ENCODE results near the gene PROB1.
"Not testable (repeated sequence)": the region's sequence is repeated elsewhere in the genome, so short reads cannot be mapped to it uniquely, and the experiment has no call there.

PROB1 gene, protein sequence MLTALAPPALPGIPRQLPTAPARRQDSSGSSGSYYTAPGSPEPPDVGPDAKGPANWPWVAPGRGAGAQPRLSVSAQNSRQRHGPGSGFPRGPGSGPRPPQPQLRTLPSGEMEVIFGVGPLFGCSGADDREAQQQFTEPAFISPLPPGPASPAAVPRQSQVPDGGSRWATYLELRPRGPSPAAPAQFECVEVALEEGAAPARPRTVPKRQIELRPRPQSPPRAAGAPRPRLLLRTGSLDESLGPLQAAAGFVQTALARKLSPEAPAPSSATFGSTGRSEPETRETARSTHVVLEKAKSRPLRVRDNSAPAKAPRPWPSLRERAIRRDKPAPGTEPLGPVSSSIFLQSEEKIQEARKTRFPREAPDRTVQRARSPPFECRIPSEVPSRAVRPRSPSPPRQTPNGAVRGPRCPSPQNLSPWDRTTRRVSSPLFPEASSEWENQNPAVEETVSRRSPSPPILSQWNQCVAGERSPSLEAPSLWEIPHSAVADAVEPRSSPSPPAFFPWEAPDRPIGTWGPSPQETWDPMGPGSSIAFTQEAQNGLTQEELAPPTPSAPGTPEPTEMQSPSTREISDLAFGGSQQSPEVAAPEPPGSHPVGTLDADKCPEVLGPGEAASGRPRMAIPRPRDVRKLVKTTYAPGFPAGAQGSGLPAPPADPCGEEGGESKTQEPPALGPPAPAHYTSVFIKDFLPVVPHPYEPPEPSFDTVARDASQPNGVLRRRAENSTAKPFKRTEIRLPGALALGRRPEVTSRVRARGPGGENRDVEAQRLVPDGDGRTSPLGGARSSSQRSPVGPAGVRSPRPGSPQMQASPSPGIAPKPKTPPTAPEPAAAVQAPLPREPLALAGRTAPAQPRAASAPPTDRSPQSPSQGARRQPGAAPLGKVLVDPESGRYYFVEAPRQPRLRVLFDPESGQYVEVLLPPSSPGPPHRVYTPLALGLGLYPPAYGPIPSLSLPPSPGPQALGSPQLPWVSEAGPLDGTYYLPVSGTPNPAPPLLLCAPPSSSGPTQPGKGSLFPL

DNA sequence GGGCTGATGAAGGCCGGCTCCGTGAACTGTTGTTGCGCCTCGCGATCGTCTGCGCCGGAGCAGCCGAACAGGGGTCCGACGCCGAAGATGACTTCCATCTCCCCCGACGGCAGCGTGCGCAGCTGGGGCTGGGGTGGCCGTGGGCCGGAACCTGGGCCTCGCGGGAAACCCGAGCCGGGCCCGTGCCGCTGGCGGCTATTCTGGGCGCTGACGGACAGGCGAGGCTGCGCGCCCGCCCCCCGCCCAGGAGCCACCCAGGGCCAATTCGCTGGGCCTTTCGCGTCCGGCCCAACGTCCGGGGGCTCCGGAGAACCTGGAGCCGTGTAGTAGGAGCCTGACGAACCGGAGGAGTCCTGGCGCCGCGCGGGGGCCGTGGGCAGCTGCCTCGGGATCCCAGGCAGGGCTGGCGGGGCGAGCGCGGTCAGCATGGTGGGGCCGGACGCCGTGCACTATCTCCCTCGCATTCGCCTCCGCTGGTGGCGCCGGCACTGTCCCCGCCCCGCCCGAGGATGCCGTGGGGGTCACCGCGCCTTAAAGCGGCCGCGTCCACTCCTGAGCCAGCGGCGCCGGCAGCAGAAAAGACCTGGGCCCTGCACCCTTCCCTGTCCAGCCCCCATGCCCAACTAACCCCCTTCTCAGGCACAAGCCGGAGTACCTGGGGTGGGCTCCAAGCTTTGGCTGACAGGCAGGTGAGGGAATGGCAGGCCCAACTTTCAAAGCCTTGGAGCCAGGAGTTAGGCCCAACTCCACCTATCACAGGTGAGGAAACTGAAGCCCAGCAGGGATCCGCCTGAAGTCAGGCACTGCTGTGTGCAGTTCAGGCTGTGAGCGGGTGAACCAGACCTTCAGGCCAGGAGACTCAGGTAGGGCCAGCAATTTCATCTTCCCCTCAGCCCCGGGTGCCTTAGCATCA lies at the start of gene PROB1:
Gene PROB1 (minus strand): TSS at position 451 of the 913 bp plus-strand sequence. CDS start 23 bp downstream, at position 428.
- Mint-ChIP-seq H3K4me1 (ENCODE audit: low read depth) (peaks cover 25% of the 10 kb centered on the region), H3K27ac (no peak within 1 kb of the TSS), H3K27me3 (no peaks in the 10 kb centered on the region), H3K9me3 (ENCODE audit: low read depth) (no peaks in the 10 kb centered on the region), H3K4me3 (peak within 1 kb of the TSS; percentile 10), H3K36me3 (peaks cover 3% of the 10 kb centered on the region)

DNA sequence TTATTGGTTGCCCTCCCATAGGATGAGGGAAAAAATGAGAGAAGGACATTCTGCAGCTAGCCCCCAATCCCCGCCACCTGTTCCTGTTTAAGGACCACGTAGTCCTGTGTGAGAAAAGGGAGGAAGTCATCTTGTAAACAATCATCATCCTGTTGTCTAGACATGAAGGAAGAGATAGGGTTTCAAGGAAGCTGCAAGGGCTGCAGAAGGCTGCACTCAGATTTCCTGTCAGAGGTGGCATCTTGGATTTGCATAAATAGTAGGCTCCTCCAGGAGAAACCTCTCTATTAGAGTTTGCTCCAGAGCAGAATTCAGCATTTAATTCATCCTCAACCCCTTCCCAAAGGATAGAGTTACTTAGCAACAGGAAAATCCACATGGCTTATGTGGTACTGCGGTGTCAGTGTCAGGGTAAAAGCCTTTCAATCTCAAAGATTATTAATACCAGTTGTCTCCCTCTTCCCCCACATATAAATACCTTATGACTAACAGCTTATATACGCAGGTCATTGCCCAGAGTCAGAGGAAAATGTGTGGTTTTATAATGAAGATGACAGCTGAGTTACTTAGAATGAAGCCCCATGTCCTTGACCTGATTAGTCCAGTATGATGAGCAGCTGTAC lies 49.0 kb upstream of the PROB1 start:
- Mint-ChIP-seq H3K27me3 (no peaks in the 10 kb centered on the region), H3K9me3 (ENCODE audit: low read depth) (no peaks in the 10 kb centered on the region), H3K4me3 (no peak overlapping the region), H3K27ac (peak overlapping the region; percentile 18), H3K36me3 (no peaks in the 10 kb centered on the region), H3K4me1 (ENCODE audit: low read depth) (peaks cover 52% of the 10 kb centered on the region)

DNA sequence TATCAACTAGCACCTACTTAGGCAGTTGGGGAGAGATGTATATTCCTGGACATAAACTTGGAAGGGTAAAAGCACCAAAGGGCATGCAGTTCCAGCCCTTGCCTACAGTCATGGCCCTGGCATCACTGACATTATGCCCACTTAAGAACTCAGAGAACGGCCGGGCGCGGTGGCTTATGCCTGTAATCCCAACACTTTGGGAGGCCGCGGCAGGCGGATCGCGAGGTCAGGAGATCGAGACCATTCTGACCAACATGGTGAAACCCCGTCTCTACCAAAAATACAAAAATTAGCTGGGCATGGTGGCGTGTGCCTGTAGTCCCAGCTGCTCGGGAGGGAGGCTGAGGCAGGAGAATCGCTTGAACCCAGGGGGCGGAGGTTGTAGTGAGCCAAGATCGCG lies 45.5 kb upstream of the PROB1 start:
- H3K36me3 Mint-ChIP-seq; H3K27me3 Mint-ChIP-seq; H3K9me3 Mint-ChIP-seq (ENCODE audit: low read depth); H3K4me3 Mint-ChIP-seq; H3K27ac Mint-ChIP-seq: not testable (repeated sequence)
- H3K4me1 Mint-ChIP-seq (ENCODE audit: low read depth): peaks cover 40% of the 10 kb centered on the region

DNA sequence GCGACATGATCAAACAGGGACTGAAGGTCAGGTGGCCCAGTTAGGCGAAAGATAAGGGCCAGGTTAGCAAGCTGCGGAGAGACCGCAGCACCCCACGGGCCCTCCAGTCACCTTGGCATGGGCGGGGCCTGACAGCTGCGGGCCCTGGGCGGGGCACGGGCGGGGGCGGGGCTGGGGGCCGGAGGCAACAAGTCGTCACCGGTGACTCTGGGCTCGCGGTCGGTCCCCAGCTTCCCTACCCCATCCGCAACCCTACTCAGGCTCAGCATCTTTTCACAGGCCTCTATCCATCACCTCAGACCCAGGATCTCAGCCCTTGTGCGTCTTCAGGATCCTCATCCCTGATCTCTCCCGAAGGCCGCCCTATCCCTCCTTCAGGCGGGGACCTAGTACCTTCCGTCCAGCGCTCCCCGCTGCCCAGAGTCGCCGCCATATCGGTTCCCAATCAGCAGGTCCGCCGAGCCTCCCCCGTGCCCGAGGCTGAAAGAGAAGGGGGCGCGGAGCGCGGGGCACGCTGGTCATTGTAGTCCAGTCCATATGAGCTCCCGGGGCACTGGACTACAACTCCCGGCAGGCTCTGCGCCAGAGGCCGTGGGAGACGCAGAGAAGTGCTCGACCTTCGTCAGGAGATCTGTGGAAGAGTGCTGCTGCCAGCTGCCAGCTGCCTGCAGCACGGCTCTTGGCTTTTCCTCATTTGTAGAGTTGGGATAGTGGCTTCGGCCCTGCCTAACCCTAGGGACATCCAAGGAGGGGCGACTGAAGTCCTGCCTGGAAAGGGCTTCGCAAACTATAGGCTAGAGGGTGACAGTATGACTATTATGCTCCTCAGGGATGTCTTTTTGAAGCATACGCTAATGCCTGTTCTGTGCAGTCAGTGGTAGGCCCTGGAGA lies 44.4 kb upstream of the PROB1 start, which contains the start of gene DNAJC18:
Gene DNAJC18 (minus strand): TSS at position 513 of the 891 bp plus-strand sequence. CDS start 80 bp downstream, at position 433.
- H3K27ac Mint-ChIP-seq: peak within 1 kb of the TSS; percentile 99
- H3K36me3 Mint-ChIP-seq: peaks cover 4% of the 10 kb centered on the region
- no peaks in the 10 kb centered on the region for H3K27me3 Mint-ChIP-seq
- H3K9me3 Mint-ChIP-seq (ENCODE audit: low read depth): no peaks in the 10 kb centered on the region
- peak within 1 kb of the TSS; percentile 98 for H3K4me3 Mint-ChIP-seq
- peaks cover 39% of the 10 kb centered on the region for H3K4me1 Mint-ChIP-seq (ENCODE audit: low read depth)

DNA sequence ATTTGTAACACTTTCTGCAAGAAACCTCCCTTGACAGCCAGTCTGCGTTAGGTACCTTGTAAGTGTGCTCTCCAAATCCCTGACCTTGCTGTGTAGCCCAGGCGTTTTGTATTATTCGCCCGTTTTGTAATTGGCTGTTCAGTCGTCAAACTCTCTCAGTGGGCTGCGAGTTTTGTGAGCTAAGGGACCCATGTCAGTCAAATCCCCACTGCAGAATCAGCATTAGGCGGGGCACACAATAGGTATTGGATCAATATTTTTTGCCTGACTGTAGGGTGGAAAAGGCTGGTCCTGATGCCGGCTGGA lies 43.8 kb upstream of the PROB1 start:
- Mint-ChIP-seq H3K4me3 (peak overlapping the region; percentile 98), H3K27me3 (no peaks in the 10 kb centered on the region), H3K4me1 (ENCODE audit: low read depth) (peaks cover 33% of the 10 kb centered on the region), H3K27ac (peak overlapping the region; percentile 66), H3K9me3 (ENCODE audit: low read depth) (no peaks in the 10 kb centered on the region), H3K36me3 (peaks cover 4% of the 10 kb centered on the region)

DNA sequence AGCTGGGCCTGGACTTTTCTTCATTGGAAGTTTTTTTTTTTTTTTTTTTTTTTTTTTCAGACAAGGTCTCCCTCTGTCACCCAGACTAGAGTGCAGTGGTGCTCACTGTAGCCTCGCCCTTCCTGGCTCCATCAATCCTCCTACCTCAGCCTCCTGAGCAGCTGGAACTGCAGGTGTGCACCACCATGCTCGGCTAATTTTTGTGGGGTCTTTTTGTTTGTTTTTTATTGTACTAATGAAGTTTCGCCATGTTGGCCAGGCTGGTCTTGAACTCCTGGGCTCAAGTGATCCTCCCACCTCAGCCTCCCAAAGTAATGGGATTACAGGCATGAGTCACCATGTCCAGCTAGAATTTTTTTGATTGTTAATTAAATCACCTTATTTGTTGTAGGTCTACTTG lies 40.8 kb upstream of the PROB1 start:
- Mint-ChIP-seq H3K27ac (no peak overlapping the region), H3K4me3 (no peak overlapping the region), H3K36me3 (peaks cover 4% of the 10 kb centered on the region), H3K27me3 (no peaks in the 10 kb centered on the region), H3K4me1 (ENCODE audit: low read depth) (peaks cover 28% of the 10 kb centered on the region), H3K9me3 (ENCODE audit: low read depth) (no peaks in the 10 kb centered on the region)

DNA sequence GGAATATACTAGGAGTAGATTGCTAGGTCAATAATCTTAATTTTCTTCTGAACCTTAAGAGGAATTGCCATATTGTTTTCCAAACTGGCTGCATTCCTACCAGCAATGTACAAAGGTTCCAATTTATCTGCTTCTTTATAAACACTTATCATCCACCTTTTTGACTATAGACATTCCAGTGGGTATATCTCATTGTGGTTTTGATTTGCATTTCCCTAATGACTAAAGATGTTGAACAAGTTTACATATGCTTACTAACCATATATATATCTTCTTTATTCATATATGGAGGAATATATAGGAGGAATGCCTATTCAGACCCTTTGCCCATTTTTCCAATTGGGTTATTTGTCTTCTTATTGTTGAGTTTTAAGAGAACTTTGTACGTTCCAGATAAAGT lies 36.8 kb upstream of the PROB1 start:
- peaks cover 4% of the 10 kb centered on the region for H3K36me3 Mint-ChIP-seq
- H3K4me1 Mint-ChIP-seq (ENCODE audit: low read depth): peaks cover 15% of the 10 kb centered on the region
- no peak overlapping the region for H3K4me3 Mint-ChIP-seq
- no peaks in the 10 kb centered on the region for H3K27me3 Mint-ChIP-seq
- H3K27ac Mint-ChIP-seq: no peak overlapping the region
- H3K9me3 Mint-ChIP-seq (ENCODE audit: low read depth): no peaks in the 10 kb centered on the region

DNA sequence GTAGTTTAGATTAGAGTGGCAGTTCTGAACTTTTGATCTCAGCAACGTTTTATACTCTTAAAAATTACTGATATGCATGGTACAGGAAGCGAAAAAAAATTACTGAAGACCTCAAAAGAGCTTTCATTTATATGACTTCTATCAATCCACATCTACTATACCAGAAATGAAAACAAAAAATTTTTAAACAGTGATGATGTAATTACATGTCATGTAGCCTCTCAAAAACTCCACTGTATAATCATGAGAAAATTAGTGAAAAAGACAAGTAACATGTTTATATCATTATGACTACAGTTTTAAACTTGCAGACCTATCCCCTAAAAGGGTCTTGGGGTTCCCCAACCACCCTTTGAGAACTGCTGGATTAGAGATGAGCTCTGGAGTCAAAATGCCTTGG lies 35.1 kb upstream of the PROB1 start:
- no peaks in the 10 kb centered on the region for H3K27me3 Mint-ChIP-seq
- peaks cover 15% of the 10 kb centered on the region for H3K4me1 Mint-ChIP-seq (ENCODE audit: low read depth)
- peak overlapping the region; percentile 58 for H3K27ac Mint-ChIP-seq
- no peaks in the 10 kb centered on the region for H3K9me3 Mint-ChIP-seq (ENCODE audit: low read depth)
- peaks cover 4% of the 10 kb centered on the region for H3K36me3 Mint-ChIP-seq
- no peak overlapping the region for H3K4me3 Mint-ChIP-seq

DNA sequence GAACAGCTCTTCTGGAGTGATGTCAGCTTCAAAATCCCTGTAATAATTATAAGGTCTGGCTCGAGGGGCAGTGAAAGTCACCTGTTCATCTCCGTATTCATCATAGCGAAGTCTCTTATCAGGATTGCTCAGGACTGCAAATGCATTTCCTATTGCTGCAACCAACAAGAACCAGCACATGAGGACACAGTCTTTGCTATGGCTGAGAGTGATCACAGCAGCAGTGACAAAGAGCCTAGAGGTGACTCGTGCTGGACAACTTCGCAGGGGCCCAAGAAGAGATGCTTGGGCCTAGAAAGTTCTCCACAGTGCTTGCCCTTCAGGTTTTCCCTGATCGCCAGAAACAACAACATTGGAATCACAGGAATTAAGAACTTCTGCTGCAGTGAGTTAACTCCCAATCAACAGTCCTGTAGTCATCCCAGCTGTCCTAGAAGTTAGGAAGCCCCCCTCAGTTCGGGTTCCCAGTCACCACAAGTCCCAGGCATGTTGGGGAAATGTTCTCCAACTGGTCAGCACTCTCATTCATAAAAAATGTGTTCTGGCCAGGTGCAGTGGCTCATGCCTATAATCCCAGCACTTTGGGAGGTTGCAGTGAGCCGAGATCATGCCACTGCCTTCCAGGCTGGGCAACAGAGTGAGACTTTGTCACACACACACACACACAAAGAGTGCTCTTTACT lies 31.4 kb upstream of the PROB1 start:
- peaks cover 11% of the 10 kb centered on the region for H3K36me3 Mint-ChIP-seq
- peaks cover 19% of the 10 kb centered on the region for H3K4me1 Mint-ChIP-seq (ENCODE audit: low read depth)
- no peak overlapping the region for H3K27ac Mint-ChIP-seq
- no peak overlapping the region for H3K4me3 Mint-ChIP-seq
- H3K27me3 Mint-ChIP-seq: no peaks in the 10 kb centered on the region
- H3K9me3 Mint-ChIP-seq (ENCODE audit: low read depth): no peaks in the 10 kb centered on the region

DNA sequence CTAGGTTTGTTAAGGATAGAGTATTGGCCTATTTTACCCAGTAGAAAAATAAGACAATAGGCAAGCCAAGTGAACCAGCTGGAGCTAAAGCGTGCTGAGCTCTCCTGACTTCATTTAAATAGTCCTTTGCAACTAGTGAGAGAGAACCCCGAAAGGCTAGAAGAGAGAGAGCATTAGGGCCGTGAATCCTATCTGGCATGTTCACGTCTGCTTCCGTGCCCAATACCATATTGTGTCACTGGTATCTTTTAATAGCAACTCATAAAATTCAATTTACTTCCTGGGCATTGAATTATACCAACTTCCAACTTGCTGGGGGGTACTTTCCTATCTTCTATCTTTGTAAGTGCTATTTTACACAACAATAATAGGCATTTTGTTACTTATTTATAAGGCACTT lies 30.6 kb upstream of the PROB1 start:
- Mint-ChIP-seq H3K27ac (no peak overlapping the region), H3K9me3 (ENCODE audit: low read depth) (no peaks in the 10 kb centered on the region), H3K36me3 (peaks cover 11% of the 10 kb centered on the region), H3K27me3 (no peaks in the 10 kb centered on the region), H3K4me1 (ENCODE audit: low read depth) (peaks cover 14% of the 10 kb centered on the region), H3K4me3 (no peak overlapping the region)

DNA sequence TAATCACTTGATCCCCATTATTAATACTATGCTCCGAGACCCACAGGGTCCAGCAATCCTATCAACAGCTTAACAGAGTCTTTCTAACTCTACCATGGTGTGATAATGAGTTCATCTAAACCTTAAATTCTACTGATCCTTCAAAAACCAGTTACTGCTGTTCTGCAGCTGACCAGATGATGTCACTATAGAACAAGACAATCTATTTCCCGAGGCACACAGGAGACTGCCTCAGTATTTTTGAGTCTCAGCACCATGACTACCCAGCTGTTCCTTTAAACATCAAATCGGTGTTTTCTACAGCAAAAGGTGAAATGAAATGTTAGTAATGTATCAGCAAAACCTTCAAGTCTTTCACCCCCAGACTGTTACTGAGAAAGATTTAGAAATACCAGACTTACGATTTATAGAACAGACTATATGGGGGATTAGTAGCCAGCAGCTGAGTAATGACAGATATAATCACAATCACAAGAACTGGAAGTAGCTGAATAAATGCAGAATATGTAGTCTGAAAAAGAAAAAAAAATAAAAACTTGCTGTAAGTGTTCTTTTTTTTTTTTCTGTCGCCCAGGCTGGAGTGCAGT lies 27.5 kb upstream of the PROB1 start:
- no peak overlapping the region for H3K27ac Mint-ChIP-seq

DNA sequence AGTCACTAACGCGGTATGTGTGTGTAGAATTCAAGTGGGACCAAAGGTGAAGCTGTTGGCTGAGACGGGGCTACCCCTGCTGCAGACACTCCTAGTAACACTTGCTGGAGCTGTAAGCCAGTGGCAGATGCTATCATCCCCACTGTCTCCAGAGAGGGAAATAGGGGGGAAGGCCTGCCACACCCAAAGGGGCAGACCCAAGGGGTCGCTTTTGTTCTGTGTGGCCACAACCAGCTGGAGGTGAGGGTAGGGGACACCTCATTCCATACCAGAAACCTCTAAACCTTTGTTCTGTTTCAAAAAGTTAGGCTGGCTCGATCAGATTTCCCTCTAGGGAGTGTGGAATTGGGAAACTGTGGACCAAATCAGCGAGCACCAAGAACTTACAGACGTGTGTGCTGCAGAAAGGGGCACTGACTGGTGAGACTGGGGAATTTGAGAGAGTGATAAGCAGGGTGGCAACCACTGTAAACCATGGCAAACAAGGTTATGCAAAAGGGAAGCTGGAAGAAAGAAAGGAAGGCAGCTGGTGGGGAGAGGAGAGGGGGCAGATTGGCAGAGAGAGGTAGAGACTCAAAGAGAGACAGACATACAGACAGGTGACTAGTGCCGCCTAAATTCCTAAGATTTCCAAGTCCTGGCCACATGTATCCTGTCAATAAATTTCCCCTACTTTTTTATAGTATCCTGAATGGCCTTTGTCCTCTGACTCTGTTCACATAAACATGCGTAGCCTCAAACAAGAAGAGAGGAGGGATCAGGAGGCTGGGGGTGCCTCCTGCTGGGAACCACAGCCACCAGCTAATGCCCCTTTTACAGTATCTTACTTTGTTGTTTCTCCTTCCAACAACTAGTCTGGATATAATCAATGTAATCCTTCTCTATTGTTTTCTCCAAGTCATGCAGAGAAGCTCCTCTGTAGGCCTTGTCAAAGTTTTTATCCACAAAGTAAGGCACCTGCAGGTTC lies 24.6 kb upstream of the PROB1 start:
- no peaks in the 10 kb centered on the region for H3K27me3 Mint-ChIP-seq
- peaks cover 25% of the 10 kb centered on the region for H3K4me1 Mint-ChIP-seq (ENCODE audit: low read depth)
- H3K27ac Mint-ChIP-seq: no peak overlapping the region
- H3K4me3 Mint-ChIP-seq: no peak overlapping the region
- H3K9me3 Mint-ChIP-seq (ENCODE audit: low read depth): no peaks in the 10 kb centered on the region
- peaks cover 17% of the 10 kb centered on the region for H3K36me3 Mint-ChIP-seq

More for the DNA sequence above, 27.5 kb upstream of the PROB1 start:
- Mint-ChIP-seq H3K36me3 (peaks cover 13% of the 10 kb centered on the region), H3K4me1 (ENCODE audit: low read depth) (peaks cover 5% of the 10 kb centered on the region), H3K9me3 (ENCODE audit: low read depth) (no peaks in the 10 kb centered on the region), H3K27me3 (no peaks in the 10 kb centered on the region), H3K4me3 (no peak overlapping the region)
